SK-N-DZ (cell line): ENCODE results near the gene PEX1.
"Not testable (repeated sequence)": the region's sequence is repeated elsewhere in the genome, so short reads cannot be mapped to it uniquely, and the experiment has no call there.

Source experiments
- DNase-seq: peaks from one replicate; pipeline ENCODE4 v3.0.0-alpha.2; 2015; ENCODE audit warnings: low spot score

PEX1 gene

DNA sequence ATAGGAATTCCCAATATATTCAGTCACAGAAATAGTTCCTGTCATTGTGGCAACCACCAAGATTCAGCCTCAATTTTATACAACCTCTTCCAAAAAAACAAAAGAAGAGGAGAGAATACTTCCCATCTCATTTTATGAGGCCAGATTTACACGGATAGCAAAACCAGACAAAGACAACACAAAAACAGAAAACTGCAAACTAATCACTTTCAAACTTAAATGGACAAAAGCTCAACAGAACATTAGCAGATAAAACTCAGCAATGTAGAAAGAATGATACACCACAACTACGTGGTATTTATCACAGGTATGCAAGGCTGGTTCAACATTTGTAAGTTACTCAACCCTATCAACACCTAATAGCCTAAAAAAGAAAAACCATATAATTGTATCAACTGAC is 22.0 kb downstream of the PEX1 start:
- DNase-seq = no peak

DNA sequence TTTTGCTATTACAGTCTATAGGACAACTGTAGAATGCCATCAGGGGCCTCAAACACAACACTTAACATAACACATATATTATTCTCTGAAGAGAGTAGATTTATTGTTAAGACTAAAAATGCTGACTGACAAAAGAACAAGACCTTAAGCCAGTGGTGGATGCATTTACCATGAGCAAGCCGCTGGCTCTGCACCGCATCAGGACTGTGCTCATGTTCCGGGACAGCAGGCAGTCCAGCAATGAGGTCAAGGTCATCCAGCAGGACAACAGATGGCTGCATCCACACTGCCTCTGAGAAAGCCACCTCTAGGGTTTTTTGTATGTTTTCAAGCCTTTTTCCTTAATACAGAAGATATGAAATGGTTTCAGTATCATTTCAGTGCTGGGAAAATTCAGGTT is 23.8 kb downstream of the PEX1 start:
- no peak for DNase-seq

DNA sequence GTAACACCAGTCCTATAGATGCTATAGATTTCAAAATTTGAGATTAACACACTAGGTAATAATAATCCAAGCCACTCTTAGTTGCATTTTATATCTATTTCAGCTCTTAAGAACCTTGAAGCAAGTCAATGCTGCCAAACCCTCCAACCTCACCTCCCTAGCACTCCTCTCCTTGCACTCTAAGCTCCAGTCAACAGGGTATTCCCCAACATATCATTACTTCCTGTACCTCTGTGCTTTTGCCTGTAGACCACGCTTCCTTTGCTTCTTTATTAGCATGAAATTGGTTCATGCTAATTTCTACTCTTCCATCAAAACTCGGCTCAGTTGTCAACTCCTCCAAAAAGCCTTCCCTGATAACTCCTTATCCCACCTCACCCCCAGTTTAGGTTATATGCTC is 24.6 kb downstream of the PEX1 start:
- DNase-seq = no peak

DNA sequence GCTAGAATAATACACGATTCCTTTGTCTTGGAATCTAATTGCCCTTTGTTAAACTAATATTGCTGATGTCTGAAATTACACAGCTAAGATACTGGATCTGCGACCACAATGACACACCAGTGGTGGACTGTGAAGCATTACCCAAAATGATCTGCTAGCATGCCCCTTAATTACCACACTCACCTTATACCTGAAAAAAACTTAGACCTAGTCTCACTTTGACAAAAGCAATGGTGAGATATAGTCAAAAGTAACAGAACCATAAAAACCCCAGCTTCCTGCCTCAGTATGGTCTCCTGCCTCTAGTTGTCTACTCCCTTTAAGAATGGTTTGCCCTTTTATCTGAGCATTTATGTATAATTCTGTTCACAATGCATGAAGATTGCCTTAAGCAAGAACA is 29.8 kb downstream of the PEX1 start:
- no peak for DNase-seq

DNA sequence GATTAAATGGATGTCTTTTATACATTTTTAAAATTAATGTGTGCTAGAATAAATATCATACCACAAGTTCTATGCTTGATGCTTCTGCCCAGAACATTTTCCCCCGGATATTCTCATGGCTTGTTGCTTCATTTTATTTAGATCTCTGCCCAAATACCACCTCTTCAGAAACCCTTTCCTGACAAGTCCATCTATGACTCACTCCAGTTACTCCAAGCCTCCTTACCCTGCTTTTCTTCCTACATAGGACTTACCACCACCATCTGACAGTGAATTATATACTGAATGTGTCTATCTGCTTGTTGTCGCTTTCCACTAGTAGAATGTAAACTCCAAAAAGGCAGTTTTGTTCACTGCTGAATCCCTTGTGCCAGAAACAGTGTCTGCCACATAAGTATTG is 31.4 kb downstream of the PEX1 start:
- DNase-seq = no peak

DNA sequence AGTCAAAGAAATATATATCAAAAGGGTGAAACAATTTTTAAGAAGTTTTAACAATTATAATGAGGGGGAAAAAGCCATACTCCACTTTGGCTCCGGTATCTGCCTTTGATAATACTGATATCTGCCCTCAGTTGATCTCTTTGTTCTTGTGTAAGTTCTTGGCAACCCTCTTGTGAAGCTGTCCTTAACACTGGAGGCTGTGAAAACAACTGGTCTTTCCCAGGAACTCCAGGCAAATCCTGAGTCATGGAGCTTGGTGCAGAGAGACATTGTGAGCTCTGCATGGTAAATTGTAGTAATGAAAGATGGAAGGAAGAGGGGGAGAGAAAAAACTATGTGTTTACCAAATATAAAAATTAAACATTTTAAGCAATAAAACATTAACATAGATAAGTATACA is 38.7 kb downstream of the PEX1 start:
- DNase-seq = no peak

DNA sequence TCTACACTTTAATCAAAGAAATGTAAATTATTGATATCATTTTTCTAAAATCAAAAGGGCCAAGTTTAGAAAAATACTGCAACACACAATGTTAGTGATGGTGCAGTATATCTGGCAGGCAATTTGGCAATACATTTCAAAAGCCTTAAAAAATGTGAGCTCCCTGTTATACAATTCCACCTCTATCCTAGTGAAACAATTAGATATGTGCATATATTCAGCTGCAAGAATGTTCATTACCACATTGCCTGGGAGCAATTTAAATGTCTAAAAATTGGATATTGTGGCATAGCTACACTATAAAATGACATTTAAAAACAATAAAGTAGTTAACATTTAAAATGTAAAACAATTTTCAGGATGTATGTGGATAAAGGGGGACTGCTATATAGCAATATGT is 40.5 kb downstream of the PEX1 start:
- DNase-seq = no peak

DNA sequence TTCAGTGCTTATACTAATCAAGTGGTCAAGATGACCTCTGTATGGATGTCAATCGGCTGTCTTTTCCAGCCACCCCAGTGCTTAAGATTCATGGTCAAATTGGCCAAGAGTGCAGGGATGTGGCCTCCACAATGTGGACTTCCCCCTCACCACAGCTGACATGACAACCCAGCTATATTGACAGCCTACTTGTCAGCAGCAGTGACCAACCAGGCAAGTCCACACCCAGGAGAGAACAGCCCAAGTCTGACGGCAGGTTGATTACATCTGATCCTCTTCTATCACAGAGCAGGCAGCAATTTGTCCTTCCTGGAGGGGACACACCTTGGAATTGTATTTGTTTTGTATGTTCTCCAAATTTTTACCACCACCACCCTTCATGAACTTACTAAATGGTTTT is 42.3 kb downstream of the PEX1 start:
- no peak for DNase-seq

DNA sequence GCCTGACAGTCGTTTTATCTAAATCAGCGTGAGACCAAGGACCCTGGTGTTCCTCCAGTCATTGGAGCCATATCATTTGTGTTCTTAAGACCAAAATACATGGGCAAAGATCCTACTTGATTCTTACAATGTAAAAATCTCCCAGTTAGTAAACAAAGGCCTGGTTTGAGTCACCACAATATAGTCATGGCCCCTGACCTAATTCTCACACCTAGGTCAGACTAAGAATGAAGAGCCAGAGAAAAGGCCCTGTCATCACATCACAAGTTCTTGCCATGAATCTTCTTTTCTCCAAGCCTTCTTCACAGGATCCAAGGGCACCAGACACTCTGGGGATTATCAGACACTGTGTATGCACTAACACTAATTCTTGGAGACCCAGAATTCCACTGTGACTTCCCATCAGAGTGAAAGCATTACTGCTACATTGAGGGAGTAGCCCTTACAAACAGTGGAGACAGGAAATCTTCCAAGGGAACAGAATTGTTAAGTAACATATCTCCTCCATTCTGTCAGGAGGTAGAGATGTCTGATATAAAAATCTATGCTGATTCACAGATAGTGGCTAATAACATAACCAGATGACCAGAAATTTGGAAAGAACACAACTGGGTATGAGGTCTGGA is 42.9 kb downstream of the PEX1 start:
- DNase-seq = no peak

DNA sequence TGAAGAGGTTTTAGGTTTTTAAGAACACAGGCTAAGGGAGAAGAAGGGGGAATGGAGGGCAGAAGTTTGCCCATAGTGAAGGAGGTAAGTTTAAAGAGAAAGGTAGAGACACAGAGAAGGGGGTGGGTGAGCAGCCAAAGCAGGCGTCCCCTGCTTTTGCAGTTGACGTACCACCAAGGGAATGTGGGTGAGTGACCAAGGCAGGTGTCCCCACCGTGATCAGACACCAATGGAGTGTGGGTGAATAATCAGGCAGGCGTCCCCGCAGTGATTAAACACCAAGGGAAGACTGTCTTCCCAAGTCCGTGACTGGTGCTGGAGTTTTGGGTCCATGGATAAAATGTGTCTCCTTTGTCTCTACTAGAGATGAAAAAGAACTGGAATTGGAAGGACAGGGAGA is 44.1 kb downstream of the PEX1 start:
- DNase-seq = not testable (repeated sequence)

DNA sequence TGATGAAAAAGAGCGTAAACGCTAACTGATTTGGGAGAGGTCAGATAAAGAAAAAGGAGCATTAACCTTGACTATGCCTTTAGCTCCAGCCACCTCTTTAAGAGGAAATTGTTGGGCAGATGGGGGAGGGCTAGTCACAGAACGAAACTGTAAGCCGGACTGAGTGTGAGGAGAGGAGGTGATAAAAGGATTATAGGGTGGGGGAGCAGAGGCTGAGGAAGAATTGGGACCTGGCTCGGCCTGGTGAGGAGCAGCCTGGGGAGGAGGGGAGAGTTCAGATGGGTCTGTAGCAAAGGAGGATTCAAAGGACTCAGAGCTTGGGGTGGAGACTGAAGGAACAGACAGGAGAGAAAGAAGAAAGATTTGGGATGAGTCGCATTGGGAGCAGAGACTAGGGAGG is 44.7 kb downstream of the PEX1 start:
- not testable (repeated sequence) for DNase-seq

DNA sequence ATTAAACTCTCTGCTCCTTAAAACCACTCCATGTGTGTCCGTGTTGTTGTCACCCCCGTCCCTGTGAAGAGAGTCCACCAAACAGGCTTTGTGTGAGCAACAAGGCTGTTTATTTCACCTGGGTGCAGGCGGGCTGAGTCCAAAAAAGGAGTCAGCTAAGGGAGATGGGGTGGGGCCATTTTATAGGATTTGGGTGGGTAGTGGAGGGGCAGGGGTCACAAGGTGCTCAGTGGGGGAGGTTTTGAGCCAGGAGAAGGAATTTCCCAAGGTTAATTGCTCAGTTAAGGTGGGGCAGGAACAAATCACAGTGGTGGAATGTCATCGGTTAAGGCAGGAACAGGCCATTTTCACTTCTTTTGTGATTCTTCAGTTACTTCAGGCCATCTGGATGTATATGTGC is 49.2 kb downstream of the PEX1 start:
- DNase-seq = not testable (repeated sequence)

DNA sequence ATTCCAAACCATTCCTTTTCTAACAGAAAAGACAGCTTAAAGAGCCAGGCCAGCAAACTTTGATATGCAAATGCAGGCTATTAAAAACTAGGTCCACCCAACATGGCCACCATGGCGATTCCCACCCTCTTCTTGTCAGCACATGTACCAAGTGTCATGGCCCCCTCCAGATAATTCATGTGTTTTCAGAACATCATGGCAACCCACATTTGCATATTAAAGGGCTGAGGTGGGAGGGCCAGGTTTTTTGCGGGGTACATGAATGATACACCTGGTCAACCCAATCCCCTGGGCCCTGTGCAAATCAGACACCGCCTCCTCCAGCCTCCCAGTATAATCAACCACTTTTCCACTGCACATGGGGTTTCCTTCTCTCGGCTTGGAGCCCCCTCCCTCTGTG is 49.6 kb downstream of the PEX1 start:
- DNase-seq = no peak

DNA sequence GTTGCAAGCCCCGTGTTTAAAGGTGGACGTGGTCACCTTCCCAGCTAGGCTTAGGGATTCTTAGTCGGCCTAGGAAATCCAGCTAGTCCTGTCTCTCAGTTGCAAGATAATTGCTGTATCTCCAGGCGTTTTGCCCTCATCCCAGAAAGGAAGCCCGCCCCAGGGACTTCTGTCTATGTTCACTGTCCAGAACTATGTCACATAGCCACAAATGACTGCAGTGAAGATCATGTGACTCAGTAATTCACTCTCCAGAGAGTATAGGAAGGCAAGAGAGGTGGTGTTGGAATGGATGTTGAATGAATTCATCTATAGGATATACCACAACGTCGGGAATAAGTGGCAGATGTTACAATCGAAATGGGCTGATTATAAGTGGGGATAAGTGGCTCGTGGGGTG is 50.2 kb downstream of the PEX1 start:
- peak; percentile 15 for DNase-seq

DNA sequence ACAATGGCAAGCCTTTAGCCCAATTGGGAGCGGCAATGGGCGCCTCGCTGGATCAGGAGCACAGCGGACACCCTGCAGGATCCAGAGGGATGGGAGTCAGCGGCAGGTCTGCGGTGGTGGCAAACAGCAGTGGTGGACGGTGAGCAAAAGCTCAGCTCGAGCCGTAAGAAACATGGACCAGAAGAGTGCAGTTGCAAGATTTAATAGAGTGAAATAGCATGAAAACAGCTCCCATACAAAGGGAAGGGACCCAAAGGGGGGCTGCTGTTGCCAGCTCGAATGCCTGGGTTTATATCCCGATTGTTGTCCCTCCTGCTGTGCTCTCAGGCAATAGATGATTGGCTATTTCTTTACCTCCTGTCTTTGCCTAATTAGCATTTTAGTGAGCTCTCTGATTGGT is 50.6 kb downstream of the PEX1 start, which contains the start of gene ERVW-1:
Gene ERVW-1, minus strand, starts transcription at position 266 of the 400 bp plus-strand sequence. CDS start 7,565 bp downstream, outside the sequence.
- not testable (repeated sequence) for DNase-seq

DNA sequence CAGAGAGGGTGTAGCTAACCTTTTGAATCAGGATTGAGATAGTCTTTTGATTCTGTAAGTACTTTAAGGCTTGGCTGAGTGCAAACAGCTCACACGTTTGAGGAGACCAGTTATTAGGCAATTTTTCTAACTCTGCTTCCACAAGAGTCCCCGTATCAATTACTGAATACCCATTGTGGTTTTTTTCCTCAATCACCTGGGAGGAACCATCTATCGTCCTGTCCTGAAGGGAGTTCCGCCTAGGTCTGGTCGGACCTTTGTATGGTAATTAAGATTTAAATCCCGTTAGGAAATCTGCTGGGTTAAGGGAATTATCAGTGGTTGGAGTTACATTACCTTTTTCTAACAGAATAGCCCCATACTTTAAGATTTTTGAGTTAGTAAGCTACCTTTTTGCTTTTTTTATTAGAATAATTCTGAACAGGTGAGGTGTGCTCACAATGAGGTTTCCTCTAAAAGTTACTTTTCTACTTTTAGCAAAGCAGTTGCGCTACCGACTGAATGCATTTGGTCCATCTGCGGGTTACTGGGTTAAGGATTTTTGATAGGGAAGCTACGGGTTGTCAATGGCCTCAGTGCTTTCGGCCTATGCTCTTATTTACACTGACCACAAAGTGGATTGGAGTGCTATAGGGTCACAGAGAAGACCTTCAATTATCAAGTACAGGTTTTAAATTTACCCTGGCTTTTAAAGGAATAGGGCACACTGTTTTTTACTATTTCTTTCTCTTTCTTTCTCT is 52.3 kb downstream of the PEX1 start:
- not testable (repeated sequence) for DNase-seq

DNA sequence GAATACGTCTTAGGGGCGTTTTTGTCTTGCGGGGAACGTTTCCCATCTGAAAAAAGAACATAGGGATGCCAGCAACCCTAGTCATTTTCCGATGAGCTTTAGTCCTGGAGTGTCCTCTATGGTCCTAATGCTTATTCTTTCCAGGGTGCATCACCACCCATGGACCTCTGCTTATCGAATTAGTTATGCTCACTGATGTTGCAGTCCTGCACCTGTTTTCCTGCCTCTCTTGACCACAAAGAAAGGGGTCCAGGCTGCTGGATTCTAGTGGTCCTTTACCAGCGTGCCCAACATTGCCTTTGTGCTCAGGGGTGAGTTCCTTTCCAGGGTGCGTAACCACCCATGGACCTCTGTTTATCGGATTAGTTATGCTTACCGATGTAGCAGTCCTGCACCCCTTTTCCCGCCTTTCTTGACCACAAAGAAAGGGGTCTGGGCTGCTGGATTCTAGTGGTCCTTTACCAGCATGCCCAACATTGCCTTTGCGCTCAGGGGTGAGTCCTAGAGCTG is 53.0 kb downstream of the PEX1 start:
- DNase-seq = not testable (repeated sequence)

DNA sequence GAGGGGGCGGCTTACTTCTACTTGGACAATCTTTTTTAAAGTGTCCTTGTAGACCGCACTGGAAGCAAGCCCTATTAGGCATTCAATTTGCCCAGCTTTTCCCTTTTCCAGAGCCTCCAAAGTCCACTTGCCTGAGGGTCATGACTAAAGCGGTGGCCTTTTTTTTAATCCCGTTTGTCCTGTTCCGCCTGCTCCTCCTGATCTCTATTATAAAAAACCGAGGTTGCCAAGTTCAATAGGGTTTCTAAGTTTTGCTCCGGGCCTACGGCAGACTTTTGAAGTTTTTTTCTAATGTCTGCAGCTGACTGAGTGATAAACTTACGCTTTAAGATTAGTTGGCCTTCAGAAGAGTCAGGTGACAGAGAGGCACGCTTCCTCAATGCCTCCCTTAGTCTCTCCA is 54.3 kb downstream of the PEX1 start:
- not testable (repeated sequence) for DNase-seq

DNA sequence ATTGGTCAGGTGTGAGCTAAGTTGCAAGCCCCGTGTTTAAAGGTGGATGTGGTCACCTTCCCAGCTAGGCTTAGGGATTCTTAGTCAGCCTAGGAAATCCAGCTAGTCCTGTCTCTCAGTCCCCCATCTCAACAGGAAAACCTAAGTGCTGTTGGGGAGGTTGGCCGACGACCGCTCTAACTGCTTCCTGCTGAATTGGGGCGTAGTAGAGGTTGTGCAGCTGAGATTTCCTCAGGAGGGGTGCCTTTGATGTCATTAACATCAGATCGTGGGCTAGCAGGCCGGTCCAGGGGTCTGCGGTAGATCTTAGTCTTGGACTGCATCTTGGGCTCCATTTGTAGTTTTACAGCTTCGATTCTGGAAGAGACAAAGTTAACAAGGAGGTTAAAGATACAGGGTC is 59.7 kb downstream of the PEX1 start:
- DNase-seq = not testable (repeated sequence)

DNA sequence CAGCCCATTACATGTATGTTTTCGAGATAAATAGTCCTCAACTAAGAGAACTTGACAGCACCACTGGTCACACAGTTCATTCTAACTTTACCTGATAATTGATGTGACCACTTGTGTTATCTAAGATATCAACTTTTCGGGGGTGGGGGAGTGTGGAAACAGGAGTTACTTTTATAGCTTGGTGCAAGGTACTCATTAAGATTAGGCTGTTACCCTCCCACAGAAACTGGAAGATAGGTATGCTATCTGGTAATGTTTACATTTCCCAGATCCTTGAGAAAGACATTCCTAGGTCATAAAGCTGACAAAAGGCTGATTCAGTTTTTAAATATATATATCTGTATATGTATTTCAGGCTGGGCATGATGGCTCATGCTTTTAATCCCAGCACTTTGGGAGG is 61.6 kb downstream of the PEX1 start:
- DNase-seq = no peak

DNA sequence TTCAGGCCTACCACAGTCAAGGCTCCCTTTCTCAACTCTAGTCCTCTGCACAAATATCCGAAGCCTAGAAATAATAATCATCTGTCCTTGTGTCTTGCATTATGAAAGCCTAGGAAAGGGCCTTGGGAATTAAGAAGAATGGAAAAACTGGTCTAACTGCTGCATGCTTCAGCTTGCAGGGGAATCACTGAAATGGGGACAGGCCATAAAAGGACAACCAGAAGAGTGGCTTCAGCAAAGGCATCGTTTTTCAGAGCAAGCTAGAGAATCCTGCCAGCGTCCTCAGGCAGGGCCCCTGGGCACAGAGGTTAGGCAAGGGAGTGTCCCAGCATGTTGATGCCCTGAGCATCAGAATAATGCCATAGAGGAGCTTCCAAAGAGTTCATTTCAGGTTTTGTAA is 63.8 kb downstream of the PEX1 start:
- DNase-seq = no peak

DNA sequence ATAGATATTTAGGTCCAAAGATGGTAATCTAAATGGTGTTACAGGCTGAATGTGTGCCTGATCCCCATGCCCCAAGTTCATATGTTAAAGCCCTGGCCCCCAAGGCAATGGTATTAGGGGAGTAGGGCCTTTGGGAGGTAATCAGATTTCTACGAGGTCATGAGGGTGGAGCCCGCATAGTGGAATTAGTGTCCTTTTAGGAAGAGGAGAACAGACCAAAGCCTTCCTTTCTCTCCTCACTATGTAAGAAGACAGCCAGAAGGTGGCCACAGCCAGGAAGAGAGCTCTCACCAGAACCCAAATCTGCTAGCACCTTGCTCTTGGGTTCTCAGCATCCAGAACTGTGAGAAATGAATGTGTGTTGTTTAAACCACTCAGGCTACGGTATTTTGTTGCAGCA is 65.8 kb downstream of the PEX1 start:
- no peak for DNase-seq
